GM12878 (cell line): ENCODE measurements around the gene CYB5R2.

ENCODE experiments used
- CBX5 ChIP-seq: sonication (generic); IDR thresholded peaks from 2 replicates; pipeline ENCODE4 v1.6.1; 2016; ENCODE audit warnings: low read depth, moderate library complexity, mild to moderate bottlenecking, inconsistent platforms
- CEBPB ChIP-seq, 2 experiments: fragments of 150-350 bp in 1 of 2; IDR thresholded peaks; 2 replicates each; pipeline ENCODE4 v1.6.1; 2012 to 2014; ENCODE audit warnings: low read depth in 2 of 2, low read length in 2 of 2, borderline replicate concordance in 1 of 2, inconsistent platforms in 1 of 2
- EP300 ChIP-seq, 2 experiments: fragments of 150-350 bp in 1 of 2; IDR thresholded peaks; 2 replicates each; pipeline ENCODE4 v1.6.1; 2011 to 2012; ENCODE audit warnings: low read depth in 2 of 2, low read length in 2 of 2, borderline replicate concordance in 1 of 2, improper control_type of control experiment in 1 of 2, inconsistent platforms in 1 of 2; ENCODE audit not compliant: control insufficient read depth in 1 of 2
- EZH2 ChIP-seq: IDR thresholded peaks from 2 replicates; pipeline ENCODE4 v1.6.1; 2012; ENCODE audit warnings: low read depth, mild to moderate bottlenecking, control low read depth, inconsistent platforms, low read length, borderline replicate concordance; ENCODE audit not compliant: control insufficient read depth
- HCFC1 ChIP-seq: fragments of 150-350 bp; IDR thresholded peaks from 2 replicates; pipeline ENCODE4 v1.6.1; 2014; ENCODE audit warnings: low read length
- JUND ChIP-seq: IDR thresholded peaks from 2 replicates; pipeline ENCODE4 v1.6.1; 2012; ENCODE audit warnings: low read depth, mild to moderate bottlenecking, low read length, improper control_type of control experiment, moderate library complexity
- NFXL1 ChIP-seq: fragments of 450-650 bp; IDR thresholded peaks from 2 replicates; pipeline ENCODE4 v1.6.1; 2017; ENCODE audit warnings: antibody characterized with exemption, mild to moderate bottlenecking, borderline replicate concordance
- POLR2A ChIP-seq: IDR thresholded peaks from 2 replicates; pipeline ENCODE4 v1.6.1; 2011; ENCODE audit warnings: low read depth, mild to moderate bottlenecking, low read length
- TAF1 ChIP-seq: IDR thresholded peaks from 2 replicates; pipeline ENCODE4 v1.6.1; 2011; ENCODE audit warnings: mild to moderate bottlenecking, low read depth, low read length, borderline replicate concordance
- YY1 ChIP-seq: IDR thresholded peaks from 2 replicates; pipeline ENCODE4 v1.6.1; 2011; ENCODE audit warnings: low read depth, mild to moderate bottlenecking, low read length
- TF ChIP-seq, protein P1 (sequence below), 3 experiments: IDR thresholded peaks in 2 of 3; conservative IDR thresholded peaks in 1 of 3; 2 replicates each; pipeline ENCODE4 v1.5.1; 2011; ENCODE audit warnings: low read depth in 3 of 3, low read length in 3 of 3, mild to moderate bottlenecking in 3 of 3, control low read depth in 2 of 3, moderate library complexity in 2 of 3, inconsistent platforms in 1 of 3, mixed read lengths in 1 of 3; ENCODE audit not compliant: control insufficient read depth in 2 of 3, insufficient read depth in 1 of 3; ENCODE audit errors: extremely low read depth in 1 of 3

DNA sequence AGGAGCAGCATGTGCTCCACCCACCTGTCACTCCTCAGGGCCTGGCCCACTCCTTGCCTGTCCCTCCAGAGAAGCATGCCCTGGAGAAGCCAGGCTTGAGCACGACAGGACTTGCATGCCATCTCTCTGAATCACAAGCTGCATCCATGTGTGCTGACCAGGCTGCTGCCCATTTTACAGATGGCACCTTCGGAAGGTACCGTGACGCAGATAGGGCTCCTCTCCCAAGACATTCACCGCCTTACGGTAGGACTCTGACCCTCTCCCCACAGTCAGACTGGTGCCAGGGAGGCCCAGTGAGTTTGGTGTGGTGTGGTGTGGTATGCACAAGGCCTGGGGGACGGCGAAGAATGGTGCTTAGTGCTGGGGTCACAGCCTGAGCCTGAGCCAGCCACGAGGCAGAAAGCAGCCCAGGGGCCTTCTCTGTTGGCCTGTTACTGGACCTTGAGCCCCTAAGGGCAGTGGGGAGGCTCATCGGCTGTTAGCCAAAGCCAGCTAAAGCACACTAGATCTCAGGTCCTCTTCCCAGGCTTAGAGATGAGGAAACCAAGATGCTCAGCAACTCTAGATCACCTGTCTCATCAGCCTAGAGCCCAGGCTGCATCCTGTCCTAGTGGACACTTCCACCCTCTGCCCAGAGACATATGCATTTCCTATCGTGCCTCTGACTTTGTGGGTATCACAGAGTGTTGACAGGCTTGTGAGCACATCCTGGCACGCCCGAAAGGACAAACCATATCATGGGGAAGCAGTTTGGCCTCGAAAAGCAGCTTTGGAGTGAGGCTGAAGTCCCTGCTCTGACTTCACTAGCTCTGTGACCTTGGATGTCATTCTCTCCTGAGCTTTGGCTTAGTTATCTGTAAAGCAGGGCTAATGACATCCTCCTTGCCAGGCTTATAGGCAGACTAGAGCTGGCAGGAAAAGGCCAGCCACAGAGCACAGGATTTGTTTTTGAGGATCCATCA is 17.8 kb downstream of the CYB5R2 start:
- TF ChIP-seq, protein P1, sequence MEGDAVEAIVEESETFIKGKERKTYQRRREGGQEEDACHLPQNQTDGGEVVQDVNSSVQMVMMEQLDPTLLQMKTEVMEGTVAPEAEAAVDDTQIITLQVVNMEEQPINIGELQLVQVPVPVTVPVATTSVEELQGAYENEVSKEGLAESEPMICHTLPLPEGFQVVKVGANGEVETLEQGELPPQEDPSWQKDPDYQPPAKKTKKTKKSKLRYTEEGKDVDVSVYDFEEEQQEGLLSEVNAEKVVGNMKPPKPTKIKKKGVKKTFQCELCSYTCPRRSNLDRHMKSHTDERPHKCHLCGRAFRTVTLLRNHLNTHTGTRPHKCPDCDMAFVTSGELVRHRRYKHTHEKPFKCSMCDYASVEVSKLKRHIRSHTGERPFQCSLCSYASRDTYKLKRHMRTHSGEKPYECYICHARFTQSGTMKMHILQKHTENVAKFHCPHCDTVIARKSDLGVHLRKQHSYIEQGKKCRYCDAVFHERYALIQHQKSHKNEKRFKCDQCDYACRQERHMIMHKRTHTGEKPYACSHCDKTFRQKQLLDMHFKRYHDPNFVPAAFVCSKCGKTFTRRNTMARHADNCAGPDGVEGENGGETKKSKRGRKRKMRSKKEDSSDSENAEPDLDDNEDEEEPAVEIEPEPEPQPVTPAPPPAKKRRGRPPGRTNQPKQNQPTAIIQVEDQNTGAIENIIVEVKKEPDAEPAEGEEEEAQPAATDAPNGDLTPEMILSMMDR (IDR thresholded peaks at IDR 0.05 in 2 of 3, conservative IDR thresholded peaks at IDR 0.05 in 1 of 3; ENCODE audit: control insufficient read depth in 2 of 3, extremely low read depth in 1 of 3, insufficient read depth in 1 of 3, low read depth in 3 of 3, low read length in 3 of 3), result no peak
- TF ChIP-seq YY1 (no peak), POLR2A (no peak), EZH2 (no peak), TAF1 (no peak), HCFC1 (no peak), NFXL1 (no peak), JUND (no peak), EP300 (IDR thresholded peaks at IDR 0.05; ENCODE audit: borderline replicate concordance in 1 of 2, control insufficient read depth in 1 of 2, low read depth in 2 of 2, low read length in 2 of 2) (no peak), CEBPB (IDR thresholded peaks at IDR 0.05; ENCODE audit: borderline replicate concordance in 1 of 2, low read depth in 2 of 2, low read length in 2 of 2) (no peak), CBX5 (no peak)
